ENCODE results near the gene CCDC24. TPM values are rescaled to one million over a fixed set of nuclear protein-coding genes. Genes with fewer than 3 reads are reported as not detected.

Gene CCDC24
- total RNA-seq: 5.4 TPM

- peak; percentile 91 for DNase-seq (ENCODE audit: low spot score)
- peak; percentile 94 for ATAC-seq
- intact Hi-C loops (cut with DNase I): no loop called here
Measured at GRCh38 chr1:43991476-43992231, at the start of gene CCDC24. CCDC24 (plus strand) TSS chr1:43991599; CDS start chr1:43991879, 280 bp downstream.

- ATAC-seq (no peak), DNase-seq (ENCODE audit: low spot score) (no peak)
- intact Hi-C loops (cut with DNase I): no loop called here
Measured at GRCh38 chr1:43942411-43942810, 49.0 kb upstream of the CCDC24 start.

GRCh38 chr1:43944860-43945259 lies 46.5 kb upstream of the CCDC24 start:
- DNase-seq (ENCODE audit: low spot score): no peak
- intact Hi-C loops (cut with DNase I): no loop called here
- ATAC-seq: no peak

GRCh38 chr1:43945674-43946235 lies 45.6 kb upstream of the CCDC24 start:
- DNase-seq (ENCODE audit: low spot score) (no peak), ATAC-seq (no peak)
- intact Hi-C loops (cut with DNase I): no loop called here

GRCh38 chr1:43946236-43947060 lies 45.0 kb upstream of the CCDC24 start, which contains the start of gene IPO13:
IPO13 (plus strand) TSS chr1:43946950; CDS start chr1:43947601, 651 bp downstream.
- ATAC-seq: peak; percentile 98
- DNase-seq (ENCODE audit: low spot score): peak; percentile 96
- intact Hi-C loops (cut with DNase I): no loop called here

- intact Hi-C loops (cut with DNase I): no loop called here
- DNase-seq (ENCODE audit: low spot score) (no peak), ATAC-seq (no peak)
Measured at GRCh38 chr1:43947061-43947873, 44.1 kb upstream of the CCDC24 start.

GRCh38 chr1:43947874-43948437 lies 43.4 kb upstream of the CCDC24 start:
- ATAC-seq (no peak), DNase-seq (ENCODE audit: low spot score) (no peak)
- intact Hi-C loops (cut with DNase I): no loop called here

- no peak for ATAC-seq
- intact Hi-C loops (cut with DNase I): no loop called here
- DNase-seq (ENCODE audit: low spot score): no peak
Measured at GRCh38 chr1:43949678-43950077, 41.7 kb upstream of the CCDC24 start.

- no peak for ATAC-seq
- no peak for DNase-seq (ENCODE audit: low spot score)
- intact Hi-C loops (cut with DNase I): no loop called here
Measured at GRCh38 chr1:43951021-43951985, 40.1 kb upstream of the CCDC24 start.

- intact Hi-C loops (cut with DNase I): no loop called here
- DNase-seq (ENCODE audit: low spot score): no peak
- no peak for ATAC-seq
Measured at GRCh38 chr1:43952731-43953346, 38.6 kb upstream of the CCDC24 start.

GRCh38 chr1:43953361-43953760 lies 38.0 kb upstream of the CCDC24 start:
- no peak for ATAC-seq
- intact Hi-C loops (cut with DNase I): no loop called here
- DNase-seq (ENCODE audit: low spot score): no peak

GRCh38 chr1:43954036-43954435 lies 37.4 kb upstream of the CCDC24 start:
- DNase-seq (ENCODE audit: low spot score) (no peak), ATAC-seq (no peak)
- intact Hi-C loops (cut with DNase I): no loop called here

GRCh38 chr1:43956234-43956633 lies 35.2 kb upstream of the CCDC24 start:
- intact Hi-C loops (cut with DNase I): no loop called here

GRCh38 chr1:43957407-43958040 lies 33.9 kb upstream of the CCDC24 start:
- intact Hi-C loops (cut with DNase I): no loop called here

More at GRCh38 chr1:43956234-43956633, 35.2 kb upstream of the CCDC24 start:
- ATAC-seq: no peak
- no peak for DNase-seq (ENCODE audit: low spot score)

GRCh38 chr1:43958351-43959255 lies 32.8 kb upstream of the CCDC24 start:
- DNase-seq (ENCODE audit: low spot score) (no peak), ATAC-seq (peak; percentile 27)
- intact Hi-C loops (cut with DNase I): no loop called here

More at GRCh38 chr1:43957407-43958040, 33.9 kb upstream of the CCDC24 start:
- DNase-seq (ENCODE audit: low spot score) (no peak), ATAC-seq (no peak)

GRCh38 chr1:43960798-43961197 lies 30.6 kb upstream of the CCDC24 start:
- DNase-seq (ENCODE audit: low spot score) (no peak), ATAC-seq (no peak)
- intact Hi-C loops (cut with DNase I): no loop called here

Data from sciatic nerve (tissue), 2 donors.